Motor neuron (in vitro differentiated cells): ENCODE data around the gene PARP11. TPM values are rescaled to one million over a fixed set of nuclear protein-coding genes. Genes with fewer than 3 reads are reported as not detected.

ENCODE experiments used
- ATAC-seq, 8 experiments: fragments of 200-7000 bp; cut with Tn5 transposase; replicated peaks in 6 of 8; 2 replicates each; pipeline ENCODE4 v1.8.0; 2021; ENCODE audit warnings: mild to moderate bottlenecking in 8 of 8, moderate library complexity in 8 of 8
- H3K27ac ChIP-seq, 2 donors: fragments of 250-450 bp; sonication (Bioruptor Pico); 2 replicates each; pipeline ENCODE4 v1.9.0; 2021; ENCODE audit warnings: antibody characterized with exemption in 2 of 2, mild to moderate bottlenecking in 2 of 2, moderate library complexity in 1 of 2
- H3K4me1 ChIP-seq, 2 donors: fragments of 250-450 bp; sonication (Bioruptor Pico); replicated peaks in 1 of 2; 2 replicates each; pipeline ENCODE4 v1.6.1; 2021; ENCODE audit warnings: antibody characterized with exemption in 2 of 2, mild to moderate bottlenecking in 2 of 2, moderate library complexity in 1 of 2
- H3K4me3 ChIP-seq, 5 donors: fragments of 250-450 bp; sonication (Bioruptor Pico); 2 replicates each; pipeline ENCODE4 v1.9.0; 2021; ENCODE audit warnings: antibody characterized with exemption in 5 of 5, mild to moderate bottlenecking in 5 of 5, moderate library complexity in 4 of 5
- WGBS, 10 experiments: fragments of 450-650 bp; shearing (Covaris generic); methylation state at CpG; one replicate each; pipeline ENCODE4 v1.0.0; 2022; 5-methylcytosine and 5-hydroxymethylcytosine counted together
- in situ Hi-C, 9 experiments: fragments of 400-800 bp; cut with MboI; loops; one replicate each; pipeline ENCODE4 v1.15.0; 2021; ENCODE audit warnings: low sequenced_read_pairs in 9 of 9, low pct_unique_long_range_greater_than_20kb in 2 of 9; ENCODE audit not compliant: unreplicated experiment in 9 of 9
- total RNA-seq, 8 experiments: library from RNA; unstranded; fragments of 300-600 nt; gene quantifications; 2 replicates each; pipeline versions ENCODE4 v1.2.3 to v1.2.4, GENCODE V29; 2022

The PARP11 gene
- 10 to 100 TPM in 4 of 8 experiments, 1 to 10 TPM in 4; 3.4 to 14.4 (median 10.2) TPM for total RNA-seq

- Histone ChIP-seq H3K27ac (peak within 1 kb of the TSS; percentile 97 to 99), H3K4me3 (peak within 1 kb of the TSS; percentile 62 to 85 (median 76)), H3K4me1 (peaks cover 10 to 13% of the 10 kb centered on the region in 2 donors)
- ATAC-seq = peak; percentile 96 to 99 (median 98)
- WGBS, 10 experiments = 0 to 20% (median 2%) methylated on average over 1 to 27 of the region's 55 CpGs; no CpG with 5 or more reads in 1 of the 10 experiments
- in situ Hi-C loops = no loop called here
Observed at GRCh38 chr12:3872800-3873636, at the start of gene PARP11. PARP11 (minus strand) TSS chr12:3873399; CDS start chr12:3873229, 170 bp downstream.

- no peak overlapping the region for H3K4me3 ChIP-seq
- ATAC-seq = no peak
- H3K27ac ChIP-seq = no peak overlapping the region
- 10 to 100% (median 77%) methylated on average over 1 to 6 of the region's 6 CpGs; no CpG with 5 or more reads in 3 of the 10 experiments for WGBS, 10 experiments
- peaks cover 24 to 39% of the 10 kb centered on the region in 2 donors for H3K4me1 ChIP-seq
- in situ Hi-C loops = no loop called here
Observed at GRCh38 chr12:3922033-3922432, 48.8 kb upstream of the PARP11 start.

- 0 to 100% (median 34%) methylated on average over 1 to 3 of the region's 3 CpGs; no CpG with 5 or more reads in 2 of the 10 experiments for WGBS, 10 experiments
- in situ Hi-C loops = no loop called here
- no peak overlapping the region for H3K27ac ChIP-seq
- no peak overlapping the region for H3K4me3 ChIP-seq
- no peak for ATAC-seq
- peaks cover 24 to 39% of the 10 kb centered on the region in 2 donors for H3K4me1 ChIP-seq
Observed at GRCh38 chr12:3921526-3921925, 48.3 kb upstream of the PARP11 start.

- in situ Hi-C loops = no loop called here
- peak in 3 of 8 experiments; percentile 54 to 57 (median 55) for ATAC-seq
- peak overlapping the region in 1 of 2 donors; percentile 28 for H3K27ac ChIP-seq
- peak overlapping the region in 3 of 5 donors; percentile 13 to 29 (median 24) for H3K4me3 ChIP-seq
- WGBS, 10 experiments = 0 to 46% (median 18%) methylated on average over 1 to 6 of the region's 7 CpGs; no CpG with 5 or more reads in 4 of the 10 experiments
- peaks cover 24 to 39% of the 10 kb centered on the region in 2 donors for H3K4me1 ChIP-seq
Observed at GRCh38 chr12:3921151-3921471, 47.9 kb upstream of the PARP11 start.

GRCh38 chr12:3920351-3921150 is 47.4 kb upstream of the PARP11 start:
- peak in 5 of 8 experiments; percentile 74 to 85 (median 80) for ATAC-seq
- in situ Hi-C loops = no loop called here
- peak overlapping the region in 4 of 5 donors; percentile 0 to 29 (median 18) for H3K4me3 ChIP-seq
- H3K27ac ChIP-seq = peak overlapping the region; percentile 18 to 28
- WGBS, 10 experiments = 0 to 48% (median 4%) methylated on average over 3 to 21 of the region's 22 CpGs; no CpG with 5 or more reads in 1 of the 10 experiments
- peaks cover 24 to 39% of the 10 kb centered on the region in 2 donors for H3K4me1 ChIP-seq

GRCh38 chr12:3913278-3913677 is 40.1 kb upstream of the PARP11 start:
- Histone ChIP-seq H3K4me3 (no peak overlapping the region), H3K4me1 (no peaks in the 10 kb centered on the region), H3K27ac (no peak overlapping the region)
- in situ Hi-C loops = no loop called here
- ATAC-seq = no peak
- WGBS, 10 experiments = 14 to 86% (median 55%) methylated on average over 1 to 5 of the region's 5 CpGs; no CpG with 5 or more reads in 2 of the 10 experiments

GRCh38 chr12:3912863-3913262 is 39.7 kb upstream of the PARP11 start:
- no peak overlapping the region for H3K4me3 ChIP-seq
- in situ Hi-C loops = no loop called here
- H3K27ac ChIP-seq = no peak overlapping the region
- H3K4me1 ChIP-seq = no peaks in the 10 kb centered on the region
- ATAC-seq = no peak
- 50 to 100% (median 87%) methylated on average over 1 to 3 of the region's 3 CpGs; no CpG with 5 or more reads in 4 of the 10 experiments for WGBS, 10 experiments

GRCh38 chr12:3911409-3911808 is 38.2 kb upstream of the PARP11 start:
- Histone ChIP-seq H3K4me3 (no peak overlapping the region), H3K4me1 (no peaks in the 10 kb centered on the region), H3K27ac (no peak overlapping the region)
- no peak for ATAC-seq
- in situ Hi-C loops = no loop called here
- WGBS, 10 experiments = 0 to 100% (median 65%) methylated on average over 1 of the region's 1 CpG; no CpG with 5 or more reads in 6 of the 10 experiments

GRCh38 chr12:3905664-3906063 is 32.5 kb upstream of the PARP11 start:
- no peak overlapping the region for H3K27ac ChIP-seq
- no peaks in the 10 kb centered on the region for H3K4me1 ChIP-seq
- 0 to 100% (median 93%) methylated on average over 1 to 5 of the region's 5 CpGs; no CpG with 5 or more reads in 3 of the 10 experiments for WGBS, 10 experiments
- H3K4me3 ChIP-seq = no peak overlapping the region
- in situ Hi-C loops = no loop called here
- ATAC-seq = no peak

GRCh38 chr12:3904999-3905398 is 31.8 kb upstream of the PARP11 start:
- no peaks in the 10 kb centered on the region for H3K4me1 ChIP-seq
- ATAC-seq = no peak
- no peak overlapping the region for H3K27ac ChIP-seq
- WGBS, 10 experiments = 10 to 100% (median 60%) methylated on average over 1 to 2 of the region's 2 CpGs; no CpG with 5 or more reads in 5 of the 10 experiments
- in situ Hi-C loops = no loop called here
- no peak overlapping the region for H3K4me3 ChIP-seq

GRCh38 chr12:3902921-3903320 is 29.7 kb upstream of the PARP11 start:
- H3K27ac ChIP-seq = no peak overlapping the region
- no peak for ATAC-seq
- no peak overlapping the region for H3K4me3 ChIP-seq
- no peaks in the 10 kb centered on the region for H3K4me1 ChIP-seq
- in situ Hi-C loops = no loop called here

- in situ Hi-C loops = no loop called here
- no peak for ATAC-seq
- H3K4me1 ChIP-seq = peaks cover 6 to 10% of the 10 kb centered on the region in 2 donors
- no peak overlapping the region for H3K27ac ChIP-seq
- no peak overlapping the region for H3K4me3 ChIP-seq
Observed at GRCh38 chr12:3901116-3901515, 27.9 kb upstream of the PARP11 start.

- WGBS, 10 experiments = 31 to 100% (median 97%) methylated on average over 1 to 2 of the region's 3 CpGs; no CpG with 5 or more reads in 6 of the 10 experiments
- ATAC-seq = no peak
- in situ Hi-C loops = loop anchor here in 8 of 9 experiments (25.0 kb wide), 2 partner anchors 139 to 389 kb away; no protein-coding TSS in a partner anchor
Observed at GRCh38 chr12:3898756-3899155, 25.6 kb upstream of the PARP11 start.

More at GRCh38 chr12:3898756-3899155, 25.6 kb upstream of the PARP11 start:
- no peak overlapping the region for H3K4me3 ChIP-seq
- H3K27ac ChIP-seq = no peak overlapping the region
- peaks cover 6 to 10% of the 10 kb centered on the region in 2 donors for H3K4me1 ChIP-seq
